HepG2 (cell line): ENCODE results near the gene CYP2W1.

Experiments
- CHD4 ChIP-seq: fragments of 200-600 bp; sonication (generic); IDR thresholded peaks from 2 replicates; pipeline ENCODE4 v1.7.0; 2017; ENCODE audit warnings: mild to moderate bottlenecking, low read length, borderline replicate concordance
- DPF2 ChIP-seq: sonication (generic); formaldehyde crosslinking; IDR thresholded peaks from 2 replicates; pipeline ENCODE4 v1.4.0; 2020; ENCODE audit warnings: mild to moderate bottlenecking, low read depth, missing genetic modification reagents, borderline replicate concordance
- ELF4 ChIP-seq: sonication (generic); formaldehyde crosslinking; IDR thresholded peaks from 2 replicates; pipeline ENCODE4 v1.5.0; 2020; ENCODE audit warnings: missing genetic modification reagents, mild to moderate bottlenecking, moderate library complexity, borderline replicate concordance
- GABPA ChIP-seq, 2 experiments: IDR thresholded peaks; 2 replicates each; pipeline ENCODE4 v1.6.1; 2011 to 2016; ENCODE audit warnings: low read depth in 2 of 2, low read length in 1 of 2, missing biosample characterization in 1 of 2, missing genetic modification characterization in 1 of 2
- JUNB ChIP-seq: sonication (generic); formaldehyde crosslinking; IDR thresholded peaks from 2 replicates; pipeline ENCODE4 v1.8.0; 2022; ENCODE audit warnings: missing genetic modification reagents, mild to moderate bottlenecking, borderline replicate concordance
- POGK ChIP-seq: sonication (generic); formaldehyde crosslinking; conservative IDR thresholded peaks from 2 replicates; pipeline ENCODE4 v1.8.0; 2022; ENCODE audit warnings: mild to moderate bottlenecking, moderate library complexity, missing genetic modification reagents
- POLR2AphosphoS5 ChIP-seq: IDR thresholded peaks from 2 replicates; pipeline ENCODE4 v1.6.1; 2012; ENCODE audit warnings: low read depth, low read length
- ZNF687 ChIP-seq: sonication (generic); formaldehyde crosslinking; IDR thresholded peaks from 2 replicates; pipeline ENCODE4 v1.5.1; 2020; ENCODE audit warnings: mild to moderate bottlenecking, missing genetic modification reagents, moderate library complexity

- TF ChIP-seq DPF2 (no peak), POGK (CRISPR knock-in tag) (no peak), CHD4 (no peak), ELF4 (CRISPR knock-in tag) (no peak), GABPA (IDR thresholded peaks at IDR 0.05; ENCODE audit: low read depth, low read length) (no peak), GABPA (CRISPR knock-in tag; IDR thresholded peaks at IDR 0.05; ENCODE audit: low read depth) (no peak), JUNB (no peak), POLR2AphosphoS5 (no peak), ZNF687 (CRISPR knock-in tag) (peak; percentile 18; the same call in 1 of the 2 replicates)
Observed at GRCh38 chr7:970744-971143, 12.2 kb upstream of the CYP2W1 start.
